ENCODE measurements around the gene ATP6V0E1. TPM values are rescaled to one million over a fixed set of nuclear protein-coding genes. Genes with fewer than 3 reads are reported as not detected.

Gene ATP6V0E1
- total RNA-seq, 1 experiment from 2014 or later, result 332 TPM

- intact Hi-C loops (cut with micrococcal nuclease; ENCODE audit: unreplicated experiment), result loop anchor here (5.0 to 10.0 kb wide), 2 partner anchors 246 to 484 kb away; no protein-coding TSS in a partner anchor
- ATAC-seq (peak; percentile 86), DNase-seq (ENCODE audit: low read depth, low spot score) (no peak)
- TF ChIP-seq SIN3A (IDR thresholded peaks at IDR 0.05; ENCODE audit: borderline replicate concordance, insufficient read depth, low read depth, low read length), result 0 out of 2 replicates have a peak, but pooled peaks have one; percentile 2
- TF ChIP-seq TCF7L2 (IDR thresholded peaks at IDR 0.05; ENCODE audit: low read depth, low read length), result no peak
- Histone ChIP-seq H3K27ac (ENCODE audit: low read length) (peak overlapping the region; percentile 82), H3K9me3 (ENCODE audit: control insufficient read depth, insufficient read depth, low read depth, low read length) (no peaks in the 10 kb centered on the region), H3K4me3 (ENCODE audit: low read depth in 2 of 2, low read length in 2 of 2) (peak overlapping the region; percentile 82 to 85), H3K36me3 (ENCODE audit: control insufficient read depth, insufficient read depth, low read length) (no peaks in the 10 kb centered on the region; the same call in 1 of the 2 replicates), H3K4me1 (ENCODE audit: control insufficient read depth, insufficient read depth, low read length) (peaks cover 18% of the 10 kb centered on the region), H3K27me3 (ENCODE audit: control insufficient read depth, insufficient read depth, low read length) (no peaks in the 10 kb centered on the region)
- TSS peak; percentile 93 for BruUV-seq (replicated peaks)
- POLR2A ChIA-PET, result interaction anchor here (0.6 to 0.7 kb wide), 3 partner anchors 13 to 814 kb away, joined by 4 to 13 read pairs (median 6); no protein-coding TSS in a partner anchor
- CTCF ChIA-PET, result interaction anchor here (0.6 to 1.5 kb wide), 6 partner anchors 19 to 507 kb away, joined by 3 to 10 read pairs (median 4); no protein-coding TSS in a partner anchor
- in situ Hi-C loops (cut with HindIII; ENCODE audit: low pct_unique_long_range_greater_than_20kb, low sequenced_read_pairs), result no loop called here
Measured at GRCh38 chr5:172958331-172959046, 25.1 kb upstream of the ATP6V0E1 start.

- TSS peak; percentile 78 for BruUV-seq (replicated peaks)
- no peaks in the 10 kb centered on the region for H3K27me3 ChIP-seq (ENCODE audit: control insufficient read depth, insufficient read depth, low read length)
- intact Hi-C loops (cut with micrococcal nuclease; ENCODE audit: unreplicated experiment) (loop anchor here (5.0 to 10.0 kb wide), 2 partner anchors 248 to 485 kb away; no protein-coding TSS in a partner anchor), in situ Hi-C loops (cut with HindIII; ENCODE audit: low pct_unique_long_range_greater_than_20kb, low sequenced_read_pairs) (no loop called here)
- H3K4me1 ChIP-seq (ENCODE audit: control insufficient read depth, insufficient read depth, low read length), result peaks cover 18% of the 10 kb centered on the region
- no peak for TF ChIP-seq SIN3A (IDR thresholded peaks at IDR 0.05; ENCODE audit: borderline replicate concordance, insufficient read depth, low read depth, low read length)
- ATAC-seq (no peak), DNase-seq (ENCODE audit: low read depth, low spot score) (no peak)
- peak overlapping the region; percentile 82 to 85 for H3K4me3 ChIP-seq (ENCODE audit: low read depth in 2 of 2, low read length in 2 of 2)
- CTCF ChIA-PET, result interaction anchor here (1.2 to 1.5 kb wide), 2 partner anchors 245 to 253 kb away, joined by 5 to 10 read pairs; no protein-coding TSS in a partner anchor
- no peaks in the 10 kb centered on the region; the same call in 1 of the 2 replicates for H3K36me3 ChIP-seq (ENCODE audit: control insufficient read depth, insufficient read depth, low read length)
- no peaks in the 10 kb centered on the region for H3K9me3 ChIP-seq (ENCODE audit: control insufficient read depth, insufficient read depth, low read depth, low read length)
- POLR2A ChIA-PET, result no interaction called here
- H3K27ac ChIP-seq (ENCODE audit: low read length), result peak overlapping the region; percentile 82
Measured at GRCh38 chr5:172959824-172960799, 23.5 kb upstream of the ATP6V0E1 start.

- TF ChIP-seq CTCF (IDR thresholded peaks at IDR 0.05) (no peak), POLR2AphosphoS5 (IDR thresholded peaks at IDR 0.05; ENCODE audit: low read depth, low read length) (no peak), TCF7L2 (IDR thresholded peaks at IDR 0.05; ENCODE audit: low read depth, low read length) (no peak), REST (IDR thresholded peaks at IDR 0.05; ENCODE audit: insufficient read depth in 1 of 2, low read depth in 2 of 2, low read length in 1 of 2) (no peak), SIN3A (IDR thresholded peaks at IDR 0.05; ENCODE audit: borderline replicate concordance, insufficient read depth, low read depth, low read length) (no peak)
- Histone ChIP-seq H3K27ac (ENCODE audit: low read length) (no peak overlapping the region), H3K4me3 (ENCODE audit: low read depth in 2 of 2, low read length in 2 of 2) (no peak overlapping the region), H3K36me3 (ENCODE audit: control insufficient read depth, insufficient read depth, low read length) (0 out of 2 replicates have a peak, but pooled peaks cover 3% of the 10 kb centered on the region), H3K9me3 (ENCODE audit: control insufficient read depth, insufficient read depth, low read depth, low read length) (no peaks in the 10 kb centered on the region), H3K4me1 (ENCODE audit: control insufficient read depth, insufficient read depth, low read length) (no peaks in the 10 kb centered on the region), H3K27me3 (ENCODE audit: control insufficient read depth, insufficient read depth, low read length) (no peaks in the 10 kb centered on the region)
- BruUV-seq (replicated peaks), result no TSS peak
- intact Hi-C loops (cut with micrococcal nuclease; ENCODE audit: unreplicated experiment) (loop anchor here (10.0 kb wide), 1 partner anchor 235 kb away; no protein-coding TSS in a partner anchor), in situ Hi-C loops (cut with HindIII; ENCODE audit: low pct_unique_long_range_greater_than_20kb, low sequenced_read_pairs) (no loop called here)
- no peak for ATAC-seq
- POLR2A ChIA-PET, result no interaction called here
- no peak for DNase-seq (ENCODE audit: low read depth, low spot score)
- CTCF ChIA-PET, result no interaction called here
Measured at GRCh38 chr5:172969921-172970320, 13.7 kb upstream of the ATP6V0E1 start.
